Frontal cortex (tissue), 4 donors: ENCODE data around the gene PRRG1. TPM values are rescaled to one million over a fixed set of nuclear protein-coding genes. Genes with fewer than 3 reads are reported as not detected.
"Not testable (repeated sequence)": the region's sequence is repeated elsewhere in the genome, so short reads cannot be mapped to it uniquely, and the experiment has no call there.

ENCODE experiments used
- DNase-seq, 2 donors: peaks; one replicate each; pipeline ENCODE4 v3.0.0; 2012; ENCODE audit warnings: low spot score in 2 of 2
- FAIRE-seq: peaks from 2 replicates; lab custom pipeline; 2012; peaks lifted over from hg19 to GRCh38; lab: Jason Lieb, UNC
- total RNA-seq: library from RNA; depleted of rRNA; stranded (reverse); fragments of >200 nt; gene quantifications from one replicate; pipeline ENCODE4 v1.2.3, GENCODE V29; 2014
- donor health status: control.
- donor health status: control.
- donor health status: control.

PRRG1 gene
- 8.6 TPM for total RNA-seq

DNA sequence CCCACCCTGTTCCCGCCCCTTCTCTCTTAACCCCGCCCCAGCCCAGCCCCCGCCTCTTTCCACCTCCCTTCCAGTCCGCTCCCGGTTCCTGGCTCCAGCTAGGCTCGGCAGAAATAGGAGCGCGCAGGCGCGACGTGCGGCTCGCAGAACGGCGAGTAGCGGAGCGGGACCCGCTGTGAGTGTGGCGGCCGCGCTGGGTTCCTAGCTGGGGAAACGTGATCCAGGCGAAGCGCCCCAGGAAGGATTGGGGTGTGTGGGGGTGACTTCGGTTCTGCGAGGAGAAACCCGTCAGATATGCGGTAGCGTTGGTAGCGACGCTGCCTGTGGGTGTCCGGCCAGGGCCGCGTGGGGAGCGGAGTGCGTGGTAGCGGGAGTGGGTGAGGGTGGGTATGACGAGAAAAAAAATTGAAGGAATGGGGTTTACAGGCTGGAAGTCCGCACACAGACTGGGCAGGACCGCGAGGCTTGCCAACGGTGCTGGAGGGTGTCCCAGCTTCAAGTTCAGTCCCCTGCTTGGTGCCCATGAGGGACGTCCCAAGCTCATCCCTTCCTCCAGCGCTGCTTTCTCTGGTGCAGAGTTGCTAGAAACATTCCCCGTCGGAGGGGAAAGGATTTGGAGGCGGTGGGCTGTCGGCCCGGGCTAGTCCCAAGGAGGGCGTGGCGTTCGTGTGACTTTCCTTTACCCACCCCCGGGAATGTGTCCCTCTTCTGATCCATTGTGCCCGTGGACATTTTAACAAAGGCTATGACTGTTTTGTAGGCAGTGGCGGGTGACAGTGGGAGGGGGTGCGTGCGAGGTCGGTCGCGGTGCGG lies at the start of gene PRRG1:
TSS of gene PRRG1 (plus strand) at position 144 of the 813 bp plus-strand sequence. CDS start 56,886 bp downstream, outside the sequence.
- FAIRE-seq = no peak

DNA sequence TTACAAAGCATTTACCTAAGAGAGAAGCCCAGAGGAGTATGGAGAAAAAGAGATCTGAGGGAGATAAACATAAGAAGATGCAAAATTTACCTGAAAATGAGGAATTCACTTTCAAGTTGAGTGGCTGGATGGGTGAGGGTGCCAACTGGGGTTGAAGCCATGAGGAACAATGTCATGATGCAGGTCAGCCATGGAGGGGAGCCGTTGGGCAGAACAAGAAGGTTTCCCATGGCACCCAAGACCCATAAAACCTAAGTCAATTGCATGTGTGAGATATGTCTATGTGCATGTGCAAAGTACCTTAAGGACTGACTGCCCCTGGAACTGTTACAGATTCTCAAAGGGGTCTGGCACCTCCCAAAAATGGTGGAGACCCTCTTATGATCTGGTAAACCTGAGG lies 46.6 kb upstream of the PRRG1 start:
- DNase-seq (peak in 1 of 2 donors; percentile 4), FAIRE-seq (no peak)

More for the DNA sequence above, at the start of gene PRRG1:
- DNase-seq = peak; percentile 48 to 61

DNA sequence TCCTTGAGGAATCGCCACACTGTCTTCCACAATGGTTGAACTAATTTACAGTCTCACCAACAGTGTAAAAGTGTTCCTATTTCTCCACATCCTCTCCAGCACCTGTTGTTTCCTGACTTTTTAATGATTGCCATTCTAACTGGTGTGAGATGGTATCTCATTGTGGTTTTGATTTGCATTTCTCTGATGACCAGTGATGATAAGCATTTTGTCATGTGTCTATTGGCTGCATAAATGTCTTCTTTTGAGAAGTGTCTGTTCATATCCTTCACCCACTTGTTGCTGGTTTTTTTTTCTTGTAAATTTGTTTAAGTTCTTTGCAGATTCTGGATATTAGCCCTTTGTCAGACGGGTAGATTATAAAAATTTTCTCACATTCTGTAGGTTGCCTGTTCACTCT lies 43.9 kb upstream of the PRRG1 start:
- not testable (repeated sequence) for FAIRE-seq, DNase-seq

DNA sequence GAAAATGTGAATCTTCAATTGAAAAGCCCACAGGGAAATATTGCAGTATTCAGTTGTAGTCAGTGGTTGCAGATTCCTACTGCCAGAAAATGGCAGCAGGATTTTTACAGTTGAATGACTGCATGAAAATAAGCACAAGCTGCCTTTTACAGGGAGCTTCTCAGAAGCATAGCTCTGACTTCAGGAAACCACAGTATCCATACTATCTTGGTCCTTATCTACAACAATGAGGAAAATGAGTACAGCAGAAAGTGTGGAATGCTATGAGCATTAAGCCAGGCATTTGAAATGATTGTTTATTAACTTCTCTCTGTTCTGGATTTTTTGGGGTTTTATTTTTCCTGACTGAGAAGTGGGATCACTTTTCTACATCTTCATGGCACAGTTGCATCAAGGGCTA lies 34.6 kb upstream of the PRRG1 start:
- FAIRE-seq = no peak
- DNase-seq = no peak

DNA sequence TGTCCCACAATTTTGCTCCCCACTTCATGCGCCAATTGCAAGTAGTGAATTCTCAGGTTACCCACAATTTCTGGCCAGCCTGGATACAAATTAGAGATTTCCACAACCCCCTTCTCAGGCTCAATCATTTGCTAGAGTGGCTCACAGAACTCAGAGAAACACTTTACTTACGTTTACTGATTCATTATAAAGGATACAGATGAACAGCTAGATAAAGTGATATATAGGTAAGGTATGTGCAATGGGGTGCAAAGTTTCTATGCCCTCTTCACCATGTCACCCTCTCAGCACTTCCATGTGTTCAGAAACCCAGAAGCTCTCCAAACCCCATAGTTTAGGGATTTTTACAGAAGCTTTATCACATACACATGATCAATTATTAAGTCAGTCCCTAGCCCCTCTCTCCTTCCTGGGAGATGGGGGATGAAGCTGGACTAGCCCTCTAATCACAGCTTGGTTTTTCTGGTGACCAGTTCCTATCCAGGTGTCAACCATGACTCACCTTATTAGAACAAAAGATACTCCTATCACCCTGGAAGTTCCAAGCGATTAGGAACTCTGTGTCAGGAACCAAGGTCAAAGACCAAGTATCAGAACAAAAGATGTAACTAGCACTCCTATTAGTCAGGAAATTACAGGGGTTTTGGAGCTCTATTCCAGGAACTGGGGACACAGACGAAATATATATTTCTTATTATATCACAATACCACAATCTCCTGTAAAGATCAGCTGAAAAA lies 33.5 kb upstream of the PRRG1 start:
- DNase-seq (no peak), FAIRE-seq (no peak)

DNA sequence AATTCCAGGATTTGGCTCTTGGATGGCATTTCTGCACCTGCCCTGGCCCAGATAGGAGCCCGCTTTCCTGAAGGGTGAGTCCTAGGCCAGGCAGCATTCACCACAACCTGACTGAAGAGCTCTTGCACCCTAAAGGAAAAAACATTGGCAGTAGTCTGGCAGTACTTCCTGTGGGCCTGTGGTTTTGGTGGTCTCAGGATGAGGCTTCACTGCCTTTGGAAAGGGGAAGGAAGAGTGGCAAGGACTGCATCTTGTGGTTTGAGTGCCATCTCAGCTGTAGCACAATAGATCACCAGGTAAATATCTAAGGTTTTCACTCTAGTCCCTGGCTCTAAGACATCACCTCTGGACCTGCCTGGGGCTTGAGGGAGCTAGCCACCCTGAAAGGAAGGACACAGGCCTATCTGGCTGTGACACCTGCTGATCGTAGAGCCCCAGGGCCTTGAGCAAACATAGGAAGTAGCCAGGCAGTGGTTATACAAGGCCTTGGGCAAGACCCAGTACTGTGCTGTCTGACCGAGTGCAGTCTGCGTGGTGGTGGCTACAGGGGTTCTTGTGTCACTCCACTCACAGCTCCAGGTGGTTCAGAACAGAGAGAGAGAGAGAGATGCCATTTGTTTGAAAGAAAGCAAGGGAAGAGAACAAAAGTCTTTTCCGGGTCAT lies 28.5 kb upstream of the PRRG1 start:
- DNase-seq = no peak
- FAIRE-seq = no peak

DNA sequence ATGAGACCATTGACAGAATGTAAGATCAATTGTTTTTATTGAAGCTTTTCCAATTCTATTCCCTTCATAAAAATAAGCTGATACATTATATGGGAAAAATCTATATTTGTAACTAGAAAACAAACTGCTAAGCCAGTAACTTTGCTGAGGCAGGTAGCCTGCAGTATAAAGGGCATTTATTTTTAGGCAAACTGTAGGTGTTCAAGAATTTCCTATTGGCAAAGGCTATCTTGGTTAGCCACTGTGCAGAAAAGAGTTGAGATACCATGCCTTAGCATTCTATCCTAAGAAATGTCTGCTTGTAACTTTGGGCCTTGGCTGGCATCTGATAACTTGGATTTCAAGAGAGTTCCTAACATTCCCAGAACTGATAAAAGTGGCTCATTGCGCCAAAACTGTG lies 18.5 kb upstream of the PRRG1 start:
- FAIRE-seq = no peak
- no peak for DNase-seq

DNA sequence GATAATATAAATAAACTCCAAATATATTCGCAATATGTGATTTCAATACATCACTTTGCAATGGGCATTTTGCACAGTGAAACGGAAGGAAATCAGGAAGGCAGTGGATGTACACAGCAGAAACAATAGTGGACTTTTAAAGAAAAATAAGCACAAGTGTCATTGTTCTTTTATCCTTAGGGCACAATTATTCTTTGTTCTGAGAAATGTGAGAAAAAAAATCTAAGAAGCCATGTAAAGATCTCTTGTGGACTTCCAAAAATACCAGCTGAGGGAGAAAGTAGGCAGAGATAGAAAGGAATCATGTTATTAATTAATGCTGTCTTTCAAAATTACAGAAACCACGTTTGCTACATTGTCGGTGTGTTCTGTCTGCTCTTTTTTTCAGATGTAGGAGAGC lies 17.6 kb upstream of the PRRG1 start:
- no peak for FAIRE-seq
- no peak for DNase-seq

DNA sequence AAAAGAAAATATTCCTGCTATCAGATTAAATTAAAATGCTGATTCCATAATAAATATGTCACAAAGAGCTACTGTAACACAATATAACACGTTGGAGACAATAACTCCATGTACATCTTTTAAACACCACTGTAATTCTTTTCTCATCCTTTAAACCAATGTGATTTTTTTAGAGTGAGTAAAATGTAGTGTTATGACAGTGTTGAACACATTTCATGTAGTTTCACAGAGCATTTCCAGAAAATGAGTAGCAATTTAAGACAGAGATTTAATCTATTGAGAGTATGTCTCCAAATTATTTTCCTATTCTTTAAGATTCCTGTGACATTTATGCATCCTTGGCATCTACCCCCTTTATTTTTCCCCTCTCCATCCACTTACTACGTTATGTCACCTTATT lies 17.1 kb upstream of the PRRG1 start:
- DNase-seq (no peak), FAIRE-seq (no peak)

DNA sequence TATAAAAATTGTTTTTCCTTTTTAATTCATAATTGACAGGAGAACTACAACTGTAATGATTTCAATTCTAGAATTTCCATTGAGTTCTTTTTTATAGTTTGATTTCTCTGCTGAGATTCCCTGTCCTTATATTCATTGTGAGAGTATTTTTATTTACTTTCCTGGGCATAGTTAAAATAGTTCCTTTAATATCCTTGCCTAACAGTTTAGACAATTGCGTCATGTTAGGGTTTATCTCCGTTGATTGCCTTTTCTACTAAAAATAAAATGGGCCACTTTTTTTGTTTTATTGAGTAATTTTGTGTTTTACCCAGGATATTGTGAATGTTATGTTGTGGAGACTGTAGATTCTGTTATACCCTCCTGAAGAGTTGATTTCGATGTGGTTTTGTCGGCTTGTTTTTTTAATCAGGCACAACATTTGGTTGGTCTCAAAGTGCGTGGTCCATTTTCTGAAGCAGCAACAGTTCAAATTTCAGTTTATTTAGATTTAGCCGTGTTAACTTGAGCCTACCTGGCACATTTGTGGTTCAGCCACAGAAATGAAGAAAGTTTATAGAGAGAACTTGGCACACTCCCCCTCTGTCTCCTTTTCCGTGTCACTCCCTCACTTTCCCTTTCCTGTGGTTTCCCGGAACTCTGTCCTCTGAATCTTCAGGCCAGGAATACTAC lies 16.0 kb upstream of the PRRG1 start:
- FAIRE-seq (no peak), DNase-seq (no peak)

DNA sequence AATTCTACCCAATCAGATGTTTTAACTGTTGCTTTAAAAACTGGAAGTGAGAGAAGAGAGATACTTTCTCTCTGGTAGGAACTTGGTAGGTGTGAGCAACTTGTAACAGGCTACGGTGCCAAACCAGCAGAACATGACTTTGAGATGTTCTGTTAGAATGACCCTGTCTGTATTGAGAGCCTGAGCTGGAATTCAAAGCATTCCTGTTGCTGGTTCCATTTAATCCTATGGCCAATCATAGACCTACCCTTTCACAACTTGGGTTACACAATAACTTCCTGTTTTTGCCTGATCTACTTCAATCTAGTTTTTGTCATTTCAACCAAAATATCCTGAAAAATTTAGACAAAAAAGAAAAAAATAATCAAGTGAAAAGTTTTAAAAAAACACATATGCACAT lies 1.7 kb upstream of the PRRG1 start:
- FAIRE-seq (no peak), DNase-seq (no peak)

DNA sequence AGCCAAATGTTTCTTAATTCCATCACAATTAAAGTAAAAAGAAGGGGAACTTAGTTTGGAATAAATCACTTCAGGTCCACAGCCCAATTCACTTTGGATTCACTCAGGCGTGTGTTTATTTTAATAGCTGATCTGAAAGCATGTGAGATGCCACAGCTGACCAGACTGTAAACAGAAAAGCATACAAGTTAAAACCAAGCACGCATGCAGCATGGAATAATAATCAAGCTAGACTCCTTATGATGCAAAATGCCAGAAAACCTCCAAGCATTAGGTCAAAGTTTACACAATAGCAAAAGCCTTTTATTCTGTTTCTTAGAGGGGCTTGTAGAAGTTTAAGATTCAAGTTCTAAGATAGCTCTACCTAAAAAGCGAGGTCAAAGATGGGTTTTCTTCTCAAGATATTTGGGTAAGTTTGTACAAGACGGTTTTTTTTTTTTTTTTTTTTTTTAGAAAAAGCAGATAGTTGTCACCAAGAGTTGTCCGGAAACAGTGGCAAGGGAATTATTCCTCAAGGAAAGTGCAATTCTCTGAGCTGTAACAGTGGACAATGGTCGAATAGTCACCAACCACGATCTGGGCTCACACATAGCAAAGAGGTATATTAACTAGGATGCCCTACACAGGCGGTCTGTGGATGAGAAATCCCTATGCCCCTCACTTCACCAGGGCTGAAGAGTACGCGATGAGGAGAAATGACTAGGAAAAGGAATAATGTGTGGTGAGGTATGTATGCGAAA lies 763 bp upstream of the PRRG1 start:
- no peak for DNase-seq
- no peak for FAIRE-seq

DNA sequence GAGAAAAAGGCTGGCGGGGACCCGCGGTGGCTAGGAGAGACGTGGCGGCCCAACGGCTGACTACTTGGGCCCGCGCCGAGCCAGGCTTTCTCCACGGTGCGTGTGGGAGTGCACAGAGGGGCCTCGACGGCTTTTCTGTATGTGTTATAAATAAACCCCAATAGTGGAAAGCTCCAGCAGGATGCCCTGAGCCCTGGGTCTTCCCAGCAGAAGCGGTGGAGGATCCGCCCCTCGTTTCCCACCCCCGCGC lies 268 bp upstream of the PRRG1 start:
- no peak for DNase-seq
- no peak for FAIRE-seq

DNA sequence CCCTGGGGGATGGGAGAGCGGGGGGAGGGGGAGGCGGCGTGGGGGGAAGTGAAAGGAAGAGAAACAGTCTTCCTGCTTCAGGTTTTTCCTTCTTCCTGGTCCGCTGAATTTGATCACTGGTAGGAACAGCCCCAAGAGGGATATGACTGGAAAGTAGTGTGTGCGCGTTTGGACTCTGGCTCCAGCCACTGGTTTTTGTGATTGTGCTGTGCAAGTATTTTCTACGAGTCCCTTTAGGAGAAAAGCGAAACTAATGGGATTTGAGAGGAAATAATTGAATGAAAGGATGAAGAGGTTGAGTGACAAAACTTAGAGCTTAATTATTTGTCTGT lies 836 bp downstream of the PRRG1 start:
- no peak for FAIRE-seq
- DNase-seq = peak in 1 of 2 donors; percentile 9

DNA sequence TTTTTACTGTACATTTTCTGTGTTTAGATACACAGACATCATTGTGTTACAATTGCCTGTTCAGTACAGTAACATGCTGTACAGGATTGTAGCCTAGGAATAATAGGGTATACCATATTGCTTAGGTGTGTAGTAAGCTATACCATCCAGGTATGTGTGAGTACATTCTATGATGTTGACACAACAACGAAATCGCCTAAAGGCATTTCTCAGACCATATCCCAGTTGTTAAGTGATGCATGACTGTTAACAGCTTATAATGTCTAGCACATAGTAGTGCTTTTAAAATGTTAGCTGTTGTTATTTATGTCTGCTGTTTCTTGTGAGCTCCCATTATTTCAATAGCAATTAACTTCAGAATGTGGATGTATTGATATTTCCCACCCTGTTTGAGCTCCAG lies 4.5 kb downstream of the PRRG1 start:
- FAIRE-seq = no peak
- no peak for DNase-seq

DNA sequence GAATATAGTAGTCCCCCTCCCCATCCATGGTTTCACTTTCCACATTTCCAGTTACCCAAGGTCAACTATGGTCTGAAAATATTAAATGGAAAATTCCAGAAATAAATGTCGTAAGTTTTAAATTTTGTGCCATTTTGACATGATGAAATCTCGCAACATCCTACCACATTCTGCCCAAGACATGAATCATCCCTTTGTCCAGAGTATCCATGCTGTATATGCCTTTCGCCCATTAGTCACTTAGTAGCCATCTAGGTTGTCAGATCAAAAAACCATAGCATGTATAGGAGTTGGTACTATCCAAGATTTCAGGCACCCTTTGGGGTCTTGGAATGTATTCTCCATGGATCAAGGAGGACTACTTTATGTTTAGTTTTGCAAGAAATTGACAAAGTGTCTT lies 8.3 kb downstream of the PRRG1 start:
- DNase-seq = no peak
- no peak for FAIRE-seq

DNA sequence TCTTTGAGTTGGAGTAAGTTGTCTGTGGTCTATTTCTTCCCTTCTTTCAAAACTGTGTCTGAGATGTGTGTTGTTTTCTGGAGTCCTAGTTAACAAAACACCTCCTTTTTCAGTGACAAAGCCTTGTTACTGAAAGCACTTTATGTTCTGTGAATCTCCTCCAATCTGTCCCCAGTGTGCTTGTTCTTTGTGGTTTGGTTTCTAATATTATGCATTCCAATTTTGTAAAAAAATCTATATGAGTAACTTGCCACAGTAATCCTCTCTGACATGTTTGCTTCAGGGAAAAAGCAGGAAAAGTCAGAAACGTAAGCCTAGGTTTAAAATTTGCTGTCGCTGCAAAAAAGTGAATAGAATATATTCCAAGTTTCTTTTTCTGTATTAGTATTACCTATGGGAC lies 12.4 kb downstream of the PRRG1 start:
- DNase-seq (no peak), FAIRE-seq (no peak)

DNA sequence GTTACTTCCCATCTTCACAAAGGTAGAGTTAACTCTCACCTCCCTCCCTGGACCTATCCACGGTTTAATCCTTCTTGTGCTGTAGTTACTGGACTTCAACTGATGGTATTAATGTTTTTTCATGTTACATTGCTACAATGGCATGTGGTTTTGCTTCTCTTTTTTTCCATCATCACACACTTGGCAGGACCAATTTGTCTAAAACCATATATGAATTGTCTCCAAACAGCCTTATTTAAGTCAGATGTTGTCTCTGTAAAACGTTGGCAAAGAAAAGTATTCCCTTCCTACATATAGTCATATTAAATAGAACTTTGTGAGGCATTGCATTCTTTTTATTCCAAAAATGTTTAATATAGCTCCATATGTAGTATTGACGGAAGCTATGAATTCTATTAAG lies 15.5 kb downstream of the PRRG1 start:
- FAIRE-seq (no peak), DNase-seq (no peak)

DNA sequence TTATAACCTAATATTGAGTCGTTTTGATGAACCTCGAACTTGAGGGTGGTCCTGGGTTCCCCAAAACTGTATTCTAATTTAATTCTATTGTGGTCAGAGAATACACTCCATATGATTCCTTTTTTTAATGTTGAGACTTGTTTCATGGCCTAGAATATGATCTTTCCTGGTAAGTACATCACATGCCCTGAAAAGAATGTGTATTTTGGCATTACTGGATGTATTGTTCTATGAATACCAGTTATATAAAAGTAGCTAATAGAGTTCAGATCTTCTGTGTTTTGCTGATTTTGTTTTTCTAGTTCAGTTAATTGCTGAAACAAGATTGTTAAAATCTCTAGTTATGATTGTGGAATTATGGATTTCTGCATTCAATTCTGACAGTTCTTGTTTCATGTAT lies 18.8 kb downstream of the PRRG1 start:
- FAIRE-seq (no peak), DNase-seq (no peak)

DNA sequence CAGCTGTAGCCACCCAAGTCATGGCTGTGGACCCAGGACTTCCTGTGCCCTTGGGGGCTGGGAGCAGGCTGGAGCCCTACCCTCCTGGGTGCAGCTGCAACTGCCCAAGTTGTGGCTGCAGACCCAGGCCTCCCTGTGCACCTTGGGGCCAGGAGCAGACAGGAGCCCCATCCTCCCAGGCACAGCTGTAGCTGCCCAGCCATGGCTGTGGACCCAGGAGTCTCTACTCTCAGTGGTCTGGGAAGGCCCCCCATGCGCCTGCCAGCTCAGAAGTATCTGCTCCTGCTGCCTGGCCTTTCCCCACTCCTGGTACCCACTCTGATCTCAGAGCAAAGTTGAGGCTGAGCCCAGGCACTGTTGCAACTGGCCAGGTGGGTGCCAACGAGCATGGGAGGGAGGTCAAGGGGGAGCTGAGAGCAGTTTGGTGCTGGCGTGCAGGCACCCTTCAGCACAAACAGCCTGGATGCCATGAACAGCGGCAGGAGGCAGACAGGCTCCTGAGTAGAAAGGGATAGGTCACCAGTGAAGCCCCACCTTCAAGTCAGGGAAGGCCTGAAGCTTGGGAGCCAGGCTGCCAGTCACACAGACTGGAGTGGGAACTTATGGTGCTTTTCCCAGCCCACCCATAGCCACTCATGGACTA lies 21.5 kb downstream of the PRRG1 start:
- no peak for DNase-seq
- no peak for FAIRE-seq
